ENCODE measurements around the gene SPTBN4. TPM values are rescaled to one million over a fixed set of nuclear protein-coding genes. Genes with fewer than 3 reads are reported as not detected.
A peak's percentile ranks its signal among the peaks of the same experiment; 100 is the strongest.

Gene SPTBN4
- total and polyA plus RNA-seq, 8 donors: 1.4 to 18.1 (median 2.2) TPM; not detected in 1

DNA sequence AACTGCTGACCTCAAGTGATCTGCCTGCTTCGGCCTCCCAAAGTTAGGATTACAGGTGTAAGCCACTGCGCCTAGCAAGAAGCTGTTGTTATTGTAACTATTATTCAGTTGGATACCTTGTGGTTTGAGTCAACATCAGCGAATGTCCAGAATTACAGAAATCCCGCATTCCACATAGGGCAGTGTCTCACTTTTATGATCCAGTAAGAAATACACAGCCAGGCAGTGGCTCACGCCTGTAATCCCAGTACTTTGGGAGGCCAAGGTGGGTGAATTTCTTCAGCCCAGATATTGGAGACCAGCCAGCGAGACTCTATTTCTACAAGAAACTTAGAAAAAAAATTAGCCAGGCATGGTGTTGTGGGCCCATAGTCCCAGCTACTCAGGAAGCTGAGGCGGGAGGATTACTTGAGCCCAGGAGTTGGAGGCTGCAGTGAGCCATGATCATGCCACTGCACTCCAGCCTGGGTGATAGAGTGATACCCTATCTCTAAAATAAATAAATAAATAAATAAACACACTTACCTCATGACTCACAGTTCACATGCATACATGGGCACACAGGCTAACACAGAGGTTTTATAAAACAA, 43.8 kb downstream of the SPTBN4 start:
- Histone ChIP-seq H3K4me3 (no peak overlapping the region), H3K27ac (no peak overlapping the region), H3K27me3 (peaks cover 4 to 46% (median 32%) of the 10 kb centered on the region in 3 donors), H3K36me3 (no peaks in the 10 kb centered on the region), H3K4me1 (peaks cover 10 to 13% (median 12%) of the 10 kb centered on the region in 4 donors), H3K9me3 (no peaks in the 10 kb centered on the region)
- TF ChIP-seq EP300 (IDR thresholded peaks at IDR 0.05): no peak
- TF ChIP-seq POLR2A (IDR thresholded peaks at IDR 0.05): no peak
- no peak for TF ChIP-seq POLR2AphosphoS5 (IDR thresholded peaks at IDR 0.05)
- TF ChIP-seq, protein P1, sequence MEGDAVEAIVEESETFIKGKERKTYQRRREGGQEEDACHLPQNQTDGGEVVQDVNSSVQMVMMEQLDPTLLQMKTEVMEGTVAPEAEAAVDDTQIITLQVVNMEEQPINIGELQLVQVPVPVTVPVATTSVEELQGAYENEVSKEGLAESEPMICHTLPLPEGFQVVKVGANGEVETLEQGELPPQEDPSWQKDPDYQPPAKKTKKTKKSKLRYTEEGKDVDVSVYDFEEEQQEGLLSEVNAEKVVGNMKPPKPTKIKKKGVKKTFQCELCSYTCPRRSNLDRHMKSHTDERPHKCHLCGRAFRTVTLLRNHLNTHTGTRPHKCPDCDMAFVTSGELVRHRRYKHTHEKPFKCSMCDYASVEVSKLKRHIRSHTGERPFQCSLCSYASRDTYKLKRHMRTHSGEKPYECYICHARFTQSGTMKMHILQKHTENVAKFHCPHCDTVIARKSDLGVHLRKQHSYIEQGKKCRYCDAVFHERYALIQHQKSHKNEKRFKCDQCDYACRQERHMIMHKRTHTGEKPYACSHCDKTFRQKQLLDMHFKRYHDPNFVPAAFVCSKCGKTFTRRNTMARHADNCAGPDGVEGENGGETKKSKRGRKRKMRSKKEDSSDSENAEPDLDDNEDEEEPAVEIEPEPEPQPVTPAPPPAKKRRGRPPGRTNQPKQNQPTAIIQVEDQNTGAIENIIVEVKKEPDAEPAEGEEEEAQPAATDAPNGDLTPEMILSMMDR (IDR thresholded peaks at IDR 0.05): no peak
- intact Hi-C loops (cut with DNase I; ENCODE audit: low total_unique reads): no loop called here
- WGBS, 5 donors: 77 to 91% (median 81%) methylated on average over 7 of the region's 7 CpGs
- no peak for DNase-seq

- no peak overlapping the region for H3K27ac ChIP-seq
- WGBS, 5 donors: 77 to 91% (median 80%) methylated on average over 6 of the region's 6 CpGs
- H3K4me1 ChIP-seq: peaks cover 10 to 13% (median 12%) of the 10 kb centered on the region in 4 donors
- no peak overlapping the region for H3K4me3 ChIP-seq
- no peaks in the 10 kb centered on the region for H3K9me3 ChIP-seq
- TF ChIP-seq POLR2A (IDR thresholded peaks at IDR 0.05) (no peak), POLR2AphosphoS5 (IDR thresholded peaks at IDR 0.05) (no peak)
- TF ChIP-seq, protein P1 (IDR thresholded peaks at IDR 0.05): no peak
- intact Hi-C loops (cut with DNase I; ENCODE audit: low total_unique reads): no loop called here
- no peak for DNase-seq
- peaks cover 4 to 46% (median 32%) of the 10 kb centered on the region in 3 donors for H3K27me3 ChIP-seq
- H3K36me3 ChIP-seq: no peaks in the 10 kb centered on the region
Measured at GRCh38 chr19:40511487-40511886, 44.7 kb downstream of the SPTBN4 start.

GRCh38 chr19:40512110-40512472, 45.3 kb downstream of the SPTBN4 start:
- WGBS, 5 donors: 8 to 38% (median 20%) methylated on average over 1 of the region's 1 CpG
- TF ChIP-seq EP300 (IDR thresholded peaks at IDR 0.05): no peak
- no peak for TF ChIP-seq POLR2AphosphoS5 (IDR thresholded peaks at IDR 0.05)
- no peak overlapping the region for H3K27ac ChIP-seq
- peaks cover 4 to 46% (median 32%) of the 10 kb centered on the region in 3 donors for H3K27me3 ChIP-seq
- DNase-seq: no peak
- peaks cover 10 to 13% (median 12%) of the 10 kb centered on the region in 4 donors for H3K4me1 ChIP-seq
- intact Hi-C loops (cut with DNase I; ENCODE audit: low total_unique reads): no loop called here
- H3K9me3 ChIP-seq: no peaks in the 10 kb centered on the region
- no peak overlapping the region for H3K4me3 ChIP-seq
- H3K36me3 ChIP-seq: no peaks in the 10 kb centered on the region

DNA sequence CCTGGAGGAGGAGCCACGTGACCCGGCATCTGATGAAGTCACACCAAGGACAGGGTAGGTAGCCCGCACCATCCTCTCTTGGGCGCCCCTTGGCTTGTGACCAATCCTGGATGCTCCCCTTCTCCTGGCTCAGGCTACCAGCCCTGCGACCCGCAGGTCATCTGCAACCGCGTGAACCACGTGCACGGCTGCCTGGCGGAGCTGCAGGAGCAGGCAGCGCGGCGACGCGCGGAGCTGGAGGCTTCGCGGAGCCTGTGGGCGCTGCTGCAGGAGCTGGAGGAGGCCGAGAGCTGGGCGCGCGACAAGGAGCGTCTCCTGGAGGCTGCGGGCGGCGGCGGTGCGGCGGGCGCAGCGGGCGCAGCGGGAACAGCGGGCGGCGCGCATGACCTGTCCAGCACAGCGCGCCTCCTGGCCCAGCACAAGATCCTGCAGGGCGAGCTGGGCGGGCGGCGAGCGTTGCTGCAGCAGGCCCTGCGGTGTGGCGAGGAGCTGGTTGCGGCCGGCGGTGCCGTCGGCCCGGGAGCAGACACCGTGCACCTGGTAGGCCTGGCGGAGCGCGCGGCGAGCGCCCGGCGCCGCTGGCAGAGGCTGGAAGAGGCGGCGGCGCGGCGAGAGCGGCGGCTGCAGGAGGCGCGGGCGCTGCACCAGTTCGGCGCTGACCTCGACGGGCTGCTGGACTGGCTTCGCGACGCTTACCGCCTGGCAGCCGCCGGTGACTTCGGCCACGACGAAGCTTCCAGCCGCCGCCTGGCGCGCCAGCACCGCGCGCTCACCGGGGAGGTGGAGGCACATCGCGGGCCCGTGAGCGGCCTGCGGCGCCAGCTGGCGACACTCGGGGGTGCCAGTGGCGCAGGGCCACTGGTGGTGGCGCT, 45.9 kb downstream of the SPTBN4 start:
- intact Hi-C loops (cut with DNase I; ENCODE audit: low total_unique reads): no loop called here
- H3K4me3 ChIP-seq: peak overlapping the region in 3 of 4 donors; percentile 13 to 45 (median 28)
- WGBS, 5 donors: 5 to 11% (median 6%) methylated on average over 45 to 105 of the region's 105 CpGs
- H3K9me3 ChIP-seq: no peaks in the 10 kb centered on the region
- no peak overlapping the region for H3K27ac ChIP-seq
- TF ChIP-seq, protein P1 (IDR thresholded peaks at IDR 0.05): peak in 1 of 7 experiments; percentile 5
- no peak for TF ChIP-seq EP300 (IDR thresholded peaks at IDR 0.05)
- peaks cover 4 to 52% (median 32%) of the 10 kb centered on the region in 3 donors for H3K27me3 ChIP-seq
- H3K36me3 ChIP-seq: no peaks in the 10 kb centered on the region
- H3K4me1 ChIP-seq: peaks cover 10 to 13% (median 12%) of the 10 kb centered on the region in 4 donors
- DNase-seq: peak; percentile 27 to 46
